ENCODE measurements around the gene TIMELESS.
A peak's percentile ranks its signal among the peaks of the same experiment; 100 is the strongest.

The TIMELESS gene

GRCh38 chr12:56451147-56451546 lies 1.9 kb upstream of the TIMELESS start:
- Histone ChIP-seq H3K27ac (ENCODE audit: extremely low read depth, low read depth, low read length) (no peak overlapping the region), H3K4me1 (ENCODE audit: control insufficient read depth, insufficient read depth, low read length) (peaks cover 5% of the 10 kb centered on the region), H3K9me3 (ENCODE audit: control insufficient read depth, insufficient read depth, low read depth, low read length) (no peaks in the 10 kb centered on the region), H3K4me3 (ENCODE audit: low read depth, low read length) (no peak overlapping the region), H3K36me3 (ENCODE audit: control insufficient read depth in 2 of 2, insufficient read depth in 1 of 2, low read length in 2 of 2) (peaks cover 0 to 8% of the 10 kb centered on the region in 2 experiments; a peak in 1 of 3 replicates)
- ChIA-PET POLR2A (interaction anchor here (0.6 to 3.0 kb wide), 3 partner anchors 14 to 135 kb away, joined by 3 to 14 read pairs (median 6); partner anchors contain the start of genes CNPY2 and STAT2), CTCF (interaction anchor here (2.4 to 5.4 kb wide), 2 partner anchors 11 to 13 kb away, joined by 11 to 29 read pairs; no protein-coding TSS in a partner anchor)
- TF ChIP-seq BCL11B (tag by site-specific recombination; IDR thresholded peaks at IDR 0.05; ENCODE audit: low read depth) = no peak
- TF ChIP-seq SCRT1 (tag by site-specific recombination; IDR thresholded peaks at IDR 0.05; ENCODE audit: borderline replicate concordance) = peak; percentile 84
- TF ChIP-seq SCRT2 (tag by site-specific recombination; IDR thresholded peaks at IDR 0.05) = peak; percentile 90

- CTCF ChIA-PET = interaction anchor here (0.6 to 5.4 kb wide), 3 partner anchors 12 to 324 kb away, joined by 3 to 29 read pairs (median 11); no protein-coding TSS in a partner anchor
- no peak overlapping the region for H3K27ac ChIP-seq (ENCODE audit: extremely low read depth, low read depth, low read length)
- H3K4me3 ChIP-seq (ENCODE audit: low read depth, low read length) = no peak overlapping the region
- TF ChIP-seq ZNF248 (tag by site-specific recombination; IDR thresholded peaks at IDR 0.05) = no peak
- no peak for TF ChIP-seq HOXD13 (CRISPR knock-in tag; IDR thresholded peaks at IDR 0.05; ENCODE audit: borderline replicate concordance)
- TF ChIP-seq ZNF529 (tag by site-specific recombination; IDR thresholded peaks at IDR 0.05; ENCODE audit: insufficient replicate concordance) = no peak
- TF ChIP-seq GLIS2 (tag by site-specific recombination; IDR thresholded peaks at IDR 0.05) = no peak
- TF ChIP-seq KLF8 (tag by site-specific recombination; IDR thresholded peaks at IDR 0.05) = no peak
- TF ChIP-seq ZBTB6 (tag by site-specific recombination; IDR thresholded peaks at IDR 0.05) = no peak
- no peak for TF ChIP-seq ZNF184 (tag by site-specific recombination; IDR thresholded peaks at IDR 0.05)
- no peak for TF ChIP-seq ZNF76 (tag by site-specific recombination; IDR thresholded peaks at IDR 0.05; ENCODE audit: borderline replicate concordance, low read depth)
- TF ChIP-seq ZBTB44 (tag by site-specific recombination; IDR thresholded peaks at IDR 0.05) = no peak
- TF ChIP-seq PRDM1 (tag by site-specific recombination; IDR thresholded peaks at IDR 0.05) = no peak
- TF ChIP-seq ZSCAN18 (tag by site-specific recombination; IDR thresholded peaks at IDR 0.05) = no peak
- no peak for TF ChIP-seq ELK4 (IDR thresholded peaks at IDR 0.05; ENCODE audit: borderline replicate concordance, low read depth, low read length)
- no peak for TF ChIP-seq YY1 (tag by site-specific recombination; IDR thresholded peaks at IDR 0.05)
- TF ChIP-seq ZNF2 (tag by site-specific recombination; IDR thresholded peaks at IDR 0.05) = no peak
- TF ChIP-seq ZNF112 (tag by site-specific recombination; IDR thresholded peaks at IDR 0.05) = no peak
- no peak for TF ChIP-seq ZNF266 (tag by site-specific recombination; IDR thresholded peaks at IDR 0.05; ENCODE audit: low read depth)
- TF ChIP-seq ZNF280D (tag by site-specific recombination; IDR thresholded peaks at IDR 0.05) = no peak
- no peak for TF ChIP-seq ZNF560 (tag by site-specific recombination; IDR thresholded peaks at IDR 0.05; ENCODE audit: borderline replicate concordance)
- TF ChIP-seq ZNF521 (tag by site-specific recombination; IDR thresholded peaks at IDR 0.05) = no peak
- TF ChIP-seq ZSCAN30 (tag by site-specific recombination; IDR thresholded peaks at IDR 0.05) = no peak
- POLR2A ChIA-PET = interaction anchor here (0.6 to 3.0 kb wide), 8 partner anchors 10 to 134 kb away, joined by 3 to 15 read pairs (median 6); partner anchors contain the start of genes CNPY2, PAN2 and STAT2
- H3K4me1 ChIP-seq (ENCODE audit: control insufficient read depth, insufficient read depth, low read length) = peaks cover 5% of the 10 kb centered on the region
- peaks cover 0 to 8% of the 10 kb centered on the region in 2 experiments; a peak in 1 of 3 replicates for H3K36me3 ChIP-seq (ENCODE audit: control insufficient read depth in 2 of 2, insufficient read depth in 1 of 2, low read length in 2 of 2)
- H3K9me3 ChIP-seq (ENCODE audit: control insufficient read depth, insufficient read depth, low read depth, low read length) = no peaks in the 10 kb centered on the region
Measured at GRCh38 chr12:56450241-56450640, 1.0 kb upstream of the TIMELESS start.
